Measurements from ENCODE around the gene TMEM132D.

DNA sequence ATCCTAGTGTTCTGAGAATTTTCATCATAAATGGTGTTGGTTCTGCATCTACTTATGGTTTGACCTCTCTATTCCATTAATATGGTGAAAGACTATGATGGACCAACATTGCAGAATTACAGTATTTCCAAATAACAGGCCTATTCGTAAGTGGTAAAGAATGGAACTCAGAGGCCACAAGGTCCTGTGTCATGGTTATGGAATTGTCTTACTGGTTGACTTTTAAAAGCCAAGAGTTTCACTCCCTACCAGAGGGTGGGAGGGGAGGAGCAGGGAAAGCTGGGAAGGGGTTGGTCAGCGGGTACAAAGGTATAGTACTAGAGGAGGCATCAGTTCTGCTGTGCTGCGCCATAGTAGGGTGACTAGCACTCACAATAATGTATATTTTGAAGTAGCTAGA, 153.4 kb downstream of the TMEM132D start:
- TF ChIP-seq EZH2 (IDR thresholded peaks at IDR 0.05; ENCODE audit: insufficient read depth, poor library complexity, severe bottlenecking) (no peak), EZH2phosphoT487 (IDR thresholded peaks at IDR 0.05; ENCODE audit: insufficient read depth, low read depth) (no peak)

Measured in GM23248 (cell line).